Stimulated activated CD4-positive, alpha-beta T cell treated with anti-CD3 and anti-CD28 coated beads, Interleukin-12 subunit alpha, Interleukin-12 subunit beta, amount 100 ng/mL, for 4 hours (primary cell): ENCODE results near the gene TP53BP2.
"Not testable (repeated sequence)": the region's sequence is repeated elsewhere in the genome, so short reads cannot be mapped to it uniquely, and the experiment has no call there.

Experiments used
- DNase-seq: peaks from one replicate; pipeline ENCODE4 v3.0.0-alpha.2; 2020

Gene TP53BP2

DNA sequence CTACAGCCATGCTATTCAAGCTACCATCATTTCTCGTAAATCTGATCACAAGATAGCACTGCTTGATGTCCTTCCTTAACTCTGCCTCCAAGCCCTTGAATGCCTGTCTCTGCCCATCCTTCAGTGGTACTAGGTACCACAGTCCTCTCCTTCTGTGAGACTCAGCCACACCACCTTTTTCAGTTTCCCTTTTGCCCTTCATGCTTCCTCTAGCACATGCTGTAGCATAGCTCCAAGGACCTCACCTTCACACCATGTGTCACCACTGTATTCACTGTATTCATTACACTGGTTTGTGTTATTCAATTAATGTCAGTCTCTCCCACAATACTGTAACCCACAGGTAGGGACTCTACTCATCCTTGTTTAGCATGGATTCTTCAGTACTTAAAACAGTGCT is 8.0 kb upstream of the TP53BP2 start:
- DNase-seq, result no peak

- DNase-seq, result no peak
Measured at GRCh38 chr1:223853275-223853674, 7.5 kb upstream of the TP53BP2 start.

DNA sequence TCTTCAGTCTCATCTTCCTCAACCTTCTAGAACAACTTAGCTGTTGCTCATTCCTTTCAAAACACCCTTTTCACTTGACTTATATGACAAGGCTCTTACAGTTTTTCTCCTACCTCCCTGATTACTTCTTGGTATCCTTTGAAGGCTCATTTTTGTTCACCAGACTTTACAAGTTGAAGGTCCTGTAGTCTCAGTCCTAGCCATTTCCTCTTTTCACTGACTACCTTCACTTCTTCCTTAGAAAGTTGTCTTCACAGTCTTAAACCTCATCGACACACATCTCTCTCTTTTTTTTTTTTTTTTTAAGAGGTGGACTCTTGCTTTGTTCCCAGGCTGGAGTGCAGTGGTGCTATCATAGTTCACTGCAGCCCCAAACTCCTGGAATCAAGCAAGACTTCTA is 6.6 kb upstream of the TP53BP2 start:
- DNase-seq, result no peak

DNA sequence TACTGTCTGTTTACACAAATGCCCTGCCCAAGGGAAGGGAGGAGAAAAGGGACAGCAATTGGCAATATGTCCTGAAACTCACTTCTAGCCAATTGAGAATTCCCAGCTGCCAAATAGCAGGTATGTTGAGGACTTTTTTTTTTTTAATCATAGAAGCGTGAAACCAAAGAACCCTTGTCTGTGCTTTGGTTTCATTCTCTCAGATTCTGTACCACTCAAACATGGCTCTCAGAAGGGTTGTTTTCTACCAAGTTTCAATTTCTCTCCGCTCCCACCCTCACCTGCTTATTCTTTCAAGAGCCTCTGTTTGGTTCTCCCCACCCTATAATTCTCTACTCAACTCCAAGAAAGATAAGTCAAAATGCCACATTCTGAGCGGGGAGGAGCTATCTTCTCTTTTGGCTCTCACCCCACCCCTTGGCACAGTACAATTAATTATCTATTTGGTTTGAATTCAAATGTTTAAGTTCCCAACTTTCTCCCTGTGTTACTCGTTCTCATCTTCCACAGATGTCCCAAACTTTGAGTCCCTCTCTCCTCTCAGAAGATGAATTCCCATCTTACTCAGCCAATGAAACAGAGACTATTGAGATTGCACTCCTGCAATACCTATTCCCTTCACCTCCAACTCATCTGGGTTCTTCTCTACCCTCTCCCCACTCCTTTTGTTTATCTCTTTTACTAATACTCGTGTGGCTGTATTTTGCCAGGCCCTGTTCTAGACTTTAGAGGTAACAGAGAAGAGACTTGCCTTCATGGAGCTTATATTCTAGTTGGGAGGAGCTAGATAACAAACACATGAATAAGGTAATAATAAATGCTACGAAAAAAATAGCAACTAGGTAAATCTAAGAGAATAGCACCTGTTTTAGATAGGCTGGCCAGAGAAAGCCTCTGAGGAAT is 3.9 kb upstream of the TP53BP2 start:
- no peak for DNase-seq

DNA sequence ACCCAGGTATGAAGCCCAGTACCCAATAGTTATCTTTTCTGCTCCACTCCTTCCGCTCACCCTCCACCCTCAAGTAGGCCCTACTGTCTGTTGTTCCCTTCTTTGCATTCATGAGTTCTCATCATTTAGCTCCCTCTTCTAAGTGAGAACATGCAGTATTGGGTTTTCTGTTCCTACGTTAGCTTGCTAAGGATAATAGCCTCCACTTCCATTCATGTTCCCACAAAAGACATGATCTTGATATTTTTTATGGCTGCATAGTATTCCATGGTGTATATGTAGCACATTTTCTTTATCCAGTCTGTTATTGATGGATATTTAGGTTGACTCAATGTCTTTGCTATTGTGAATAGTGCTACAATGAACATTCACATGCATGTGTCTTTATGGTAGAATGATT is 2.8 kb upstream of the TP53BP2 start:
- no peak for DNase-seq

GRCh38 chr1:223847781-223848345 is 2.1 kb upstream of the TP53BP2 start:
- no peak for DNase-seq

- DNase-seq, result peak; percentile 48
Measured at GRCh38 chr1:223845037-223845809, 524 bp downstream of the TP53BP2 start.

- DNase-seq, result peak; percentile 37
Measured at GRCh38 chr1:223844787-223845036, 1.0 kb downstream of the TP53BP2 start.

GRCh38 chr1:223843934-223844786 is 1.6 kb downstream of the TP53BP2 start:
- DNase-seq, result no peak

DNA sequence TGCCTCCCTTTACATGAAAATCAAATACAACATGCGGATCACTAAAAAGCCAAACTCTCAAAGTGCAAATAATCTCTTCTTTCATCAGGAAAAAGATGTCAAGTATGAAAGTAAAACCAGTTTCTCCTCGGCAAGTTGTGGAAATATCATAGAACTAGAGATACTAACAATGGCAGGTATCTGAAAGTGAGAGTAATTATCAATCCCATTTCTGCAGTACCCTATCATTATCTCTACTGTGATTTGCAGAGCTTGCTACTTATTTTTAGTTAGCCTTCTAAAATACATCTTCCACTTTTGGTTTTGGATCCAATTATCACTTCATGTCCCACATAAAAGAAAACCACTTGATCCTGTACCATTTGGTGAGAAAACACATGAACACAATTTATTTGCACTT is 3.0 kb downstream of the TP53BP2 start:
- DNase-seq, result no peak

DNA sequence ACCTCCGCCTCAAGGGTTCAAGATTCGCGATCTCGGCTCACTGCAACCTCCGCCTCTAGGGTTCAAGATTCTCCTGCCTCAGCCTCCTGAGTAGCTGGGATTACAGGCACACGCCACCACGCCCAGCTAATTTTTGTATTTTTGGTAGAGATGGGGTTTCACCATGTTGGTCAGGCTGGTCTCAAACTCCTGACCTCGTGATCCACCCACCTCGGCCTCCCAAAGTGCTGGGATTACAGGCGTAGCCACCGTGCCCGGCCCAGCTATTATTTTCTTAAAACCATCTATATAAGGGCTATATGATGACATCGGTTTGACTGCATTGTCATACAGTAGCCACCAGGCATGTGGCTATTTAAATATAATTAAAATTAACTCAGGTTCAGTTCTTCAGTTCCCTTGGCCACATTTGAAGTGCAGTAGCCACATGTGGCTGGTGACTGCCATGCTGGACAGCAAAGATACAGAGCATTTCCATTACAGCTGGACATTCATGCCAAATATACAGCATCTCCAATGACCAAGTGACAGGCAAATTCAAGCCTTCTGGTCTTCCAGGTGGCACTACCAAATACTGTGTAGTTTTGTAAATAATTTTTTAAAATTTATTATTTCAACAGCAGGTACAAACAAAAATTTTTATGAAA is 3.6 kb downstream of the TP53BP2 start:
- DNase-seq, result not testable (repeated sequence)

- no peak for DNase-seq
Measured at GRCh38 chr1:223840254-223840653, 5.5 kb downstream of the TP53BP2 start.

- no peak for DNase-seq
Measured at GRCh38 chr1:223838125-223838854, 7.5 kb downstream of the TP53BP2 start.

GRCh38 chr1:223837687-223838086 is 8.1 kb downstream of the TP53BP2 start:
- no peak for DNase-seq

DNA sequence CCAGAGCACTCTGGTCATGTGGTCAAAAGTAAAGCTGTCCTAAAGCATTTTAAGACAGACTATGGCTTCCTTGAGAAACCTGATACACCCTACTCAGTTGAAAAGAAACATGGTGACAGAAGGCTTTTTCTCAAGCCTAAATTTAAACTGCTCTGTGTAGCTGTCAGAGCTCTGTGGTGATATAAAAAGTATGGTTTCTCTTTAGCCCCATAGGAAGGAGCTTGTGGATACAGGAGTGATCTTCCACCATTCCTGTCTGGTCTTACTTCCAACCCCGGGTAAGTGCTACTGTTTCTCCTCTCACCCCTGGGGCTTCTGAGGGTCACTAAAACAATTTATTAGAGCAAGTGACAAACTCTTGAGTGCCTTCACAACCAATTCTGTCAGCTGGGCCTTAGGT is 8.5 kb downstream of the TP53BP2 start:
- no peak for DNase-seq

DNA sequence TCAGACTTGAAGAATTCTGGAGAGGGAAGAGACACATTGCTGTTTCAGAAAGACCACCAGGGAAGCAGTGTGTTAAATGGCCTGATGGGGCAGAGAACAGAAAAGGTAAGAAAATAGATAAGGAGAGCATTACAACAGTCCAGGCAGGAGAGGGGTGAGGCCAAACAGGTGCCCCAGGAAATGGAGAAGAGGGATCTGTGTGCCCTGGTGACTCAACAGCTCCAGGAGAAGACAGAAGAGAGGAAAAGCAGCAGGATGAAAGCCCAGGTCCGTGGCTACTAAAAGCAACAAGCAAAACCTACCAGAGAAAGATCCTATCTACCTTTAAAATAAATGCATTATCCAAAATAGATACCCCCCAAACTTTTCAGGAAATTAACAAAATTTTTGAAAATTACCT is 9.2 kb downstream of the TP53BP2 start:
- DNase-seq, result no peak

GRCh38 chr1:223835754-223836153 is 10.0 kb downstream of the TP53BP2 start:
- no peak for DNase-seq

GRCh38 chr1:223834660-223835263 is 11.0 kb downstream of the TP53BP2 start:
- no peak for DNase-seq

- DNase-seq, result no peak
Measured at GRCh38 chr1:223833948-223834347, 11.8 kb downstream of the TP53BP2 start.

DNA sequence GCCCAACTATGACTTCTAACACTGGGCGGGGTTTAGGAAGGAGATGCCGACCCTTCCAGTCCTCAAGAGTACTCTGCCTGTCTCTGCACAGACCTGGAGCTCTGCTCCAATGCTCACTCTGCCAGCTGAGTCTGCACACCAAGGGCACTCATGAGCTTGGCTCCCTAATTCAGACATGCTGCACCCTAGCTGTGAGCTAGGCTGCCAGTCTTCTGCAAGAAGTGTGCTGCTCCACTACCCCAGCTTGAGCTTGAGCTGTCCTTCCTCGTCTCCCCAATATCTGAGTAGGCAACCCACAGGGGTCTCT is 13.2 kb downstream of the TP53BP2 start:
- no peak for DNase-seq

- DNase-seq, result no peak
Measured at GRCh38 chr1:223831755-223832636, 13.8 kb downstream of the TP53BP2 start.
